ENCODE results near the gene PRKCH. TPM values are rescaled to one million over a fixed set of nuclear protein-coding genes. Genes with fewer than 3 reads are reported as not detected.
A peak's percentile ranks its signal among the peaks of the same experiment; 100 is the strongest.

PRKCH gene
- total RNA-seq, 2 experiments from 2014 or later: 149 to 158 TPM

- CTCF ChIA-PET: interaction anchor here (1.3 kb wide), 1 partner anchor 17 kb away, joined by 4 read pairs; no protein-coding TSS in a partner anchor
- intact Hi-C loops (cut with micrococcal nuclease): loop anchor here (1.0 kb wide), 7 partner anchors 7 to 335 kb away; no protein-coding TSS in a partner anchor
- Mint-ChIP-seq H3K9me3 (no peaks in the 10 kb centered on the region), H3K27ac (peak overlapping the region; percentile 95), H3K27me3 (ENCODE audit: low read depth) (no peaks in the 10 kb centered on the region), H3K4me3 (peak overlapping the region; percentile 63), H3K4me1 (ENCODE audit: low read depth) (peaks cover 70% of the 10 kb centered on the region), H3K36me3 (ENCODE audit: low read depth) (peaks cover 60% of the 10 kb centered on the region)
- DNase-seq: no peak
Measured at GRCh38 chr14:61326847-61327246, 5.5 kb downstream of the PRKCH start.

- Mint-ChIP-seq H3K27me3 (ENCODE audit: low read depth) (no peaks in the 10 kb centered on the region), H3K36me3 (ENCODE audit: low read depth) (peaks cover 51% of the 10 kb centered on the region), H3K27ac (peak overlapping the region; percentile 95), H3K9me3 (no peaks in the 10 kb centered on the region), H3K4me3 (peak overlapping the region; percentile 72), H3K4me1 (ENCODE audit: low read depth) (peaks cover 87% of the 10 kb centered on the region)
- DNase-seq: no peak
- CTCF ChIA-PET: interaction anchor here (0.7 to 0.9 kb wide), 5 partner anchors 19 to 197 kb away, joined by 3 read pairs; no protein-coding TSS in a partner anchor
- intact Hi-C loops (cut with micrococcal nuclease): loop anchor here (1.0 to 2.0 kb wide), 5 partner anchors 14 to 368 kb away; no protein-coding TSS in a partner anchor
Measured at GRCh38 chr14:61328626-61329262, 7.4 kb downstream of the PRKCH start.

- peak overlapping the region; percentile 62 for H3K4me3 Mint-ChIP-seq
- H3K27ac Mint-ChIP-seq: peak overlapping the region; percentile 95
- DNase-seq: no peak
- intact Hi-C loops (cut with micrococcal nuclease): loop anchor here (2.0 kb wide), 2 partner anchors 151 to 367 kb away; no protein-coding TSS in a partner anchor
- CTCF ChIA-PET: interaction anchor here (0.7 to 1.0 kb wide), 2 partner anchors 14 to 19 kb away, joined by 3 read pairs; no protein-coding TSS in a partner anchor
- peaks cover 49% of the 10 kb centered on the region for H3K36me3 Mint-ChIP-seq (ENCODE audit: low read depth)
- no peaks in the 10 kb centered on the region for H3K27me3 Mint-ChIP-seq (ENCODE audit: low read depth)
- H3K4me1 Mint-ChIP-seq (ENCODE audit: low read depth): peaks cover 88% of the 10 kb centered on the region
- no peaks in the 10 kb centered on the region for H3K9me3 Mint-ChIP-seq
Measured at GRCh38 chr14:61329478-61330051, 8.2 kb downstream of the PRKCH start.

GRCh38 chr14:61330511-61330910 is 9.1 kb downstream of the PRKCH start:
- Mint-ChIP-seq H3K27me3 (ENCODE audit: low read depth) (no peaks in the 10 kb centered on the region), H3K27ac (peak overlapping the region; percentile 95), H3K4me3 (peak overlapping the region; percentile 62), H3K9me3 (no peaks in the 10 kb centered on the region), H3K36me3 (ENCODE audit: low read depth) (peaks cover 45% of the 10 kb centered on the region), H3K4me1 (ENCODE audit: low read depth) (peaks cover 85% of the 10 kb centered on the region)
- intact Hi-C loops (cut with micrococcal nuclease): no loop called here
- DNase-seq: peak; percentile 63
- CTCF ChIA-PET: interaction anchor here (0.8 to 2.0 kb wide), 6 partner anchors 13 to 81 kb away, joined by 3 to 5 read pairs (median 3); no protein-coding TSS in a partner anchor

GRCh38 chr14:61331992-61332657 is 10.7 kb downstream of the PRKCH start:
- H3K27me3 Mint-ChIP-seq (ENCODE audit: low read depth): no peaks in the 10 kb centered on the region
- peak overlapping the region; percentile 95 for H3K27ac Mint-ChIP-seq
- DNase-seq: no peak
- H3K4me1 Mint-ChIP-seq (ENCODE audit: low read depth): peaks cover 84% of the 10 kb centered on the region
- intact Hi-C loops (cut with micrococcal nuclease): loop anchor here (1.0 kb wide), 1 partner anchor 9 kb away; no protein-coding TSS in a partner anchor
- H3K36me3 Mint-ChIP-seq (ENCODE audit: low read depth): peaks cover 39% of the 10 kb centered on the region
- H3K4me3 Mint-ChIP-seq: peak overlapping the region; percentile 72
- CTCF ChIA-PET: interaction anchor here (0.9 to 2.4 kb wide), 8 partner anchors 9 to 57 kb away, joined by 3 to 14 read pairs (median 4); partner anchors contain the start of gene PRKCH
- H3K9me3 Mint-ChIP-seq: no peaks in the 10 kb centered on the region

- intact Hi-C loops (cut with micrococcal nuclease): loop anchor here (1.0 kb wide), 2 partner anchors 9 to 10 kb away; no protein-coding TSS in a partner anchor
- peaks cover 37% of the 10 kb centered on the region for H3K36me3 Mint-ChIP-seq (ENCODE audit: low read depth)
- no peaks in the 10 kb centered on the region for H3K9me3 Mint-ChIP-seq
- H3K4me1 Mint-ChIP-seq (ENCODE audit: low read depth): peaks cover 83% of the 10 kb centered on the region
- H3K27me3 Mint-ChIP-seq (ENCODE audit: low read depth): no peaks in the 10 kb centered on the region
- CTCF ChIA-PET: interaction anchor here (0.7 to 2.4 kb wide), 5 partner anchors 9 to 56 kb away, joined by 3 to 14 read pairs (median 8); no protein-coding TSS in a partner anchor
- H3K27ac Mint-ChIP-seq: peak overlapping the region; percentile 95
- DNase-seq: no peak
- peak overlapping the region; percentile 72 for H3K4me3 Mint-ChIP-seq
Measured at GRCh38 chr14:61332658-61333029, 11.3 kb downstream of the PRKCH start.

GRCh38 chr14:61333087-61333486 is 11.7 kb downstream of the PRKCH start:
- Mint-ChIP-seq H3K4me1 (ENCODE audit: low read depth) (peaks cover 85% of the 10 kb centered on the region), H3K9me3 (no peaks in the 10 kb centered on the region), H3K27ac (peak overlapping the region; percentile 95), H3K27me3 (ENCODE audit: low read depth) (no peaks in the 10 kb centered on the region), H3K4me3 (peak overlapping the region; percentile 72), H3K36me3 (ENCODE audit: low read depth) (peaks cover 40% of the 10 kb centered on the region)
- CTCF ChIA-PET: interaction anchor here (0.7 to 2.4 kb wide), 6 partner anchors 9 to 56 kb away, joined by 3 to 14 read pairs (median 6); no protein-coding TSS in a partner anchor
- intact Hi-C loops (cut with micrococcal nuclease): loop anchor here (1.0 kb wide), 1 partner anchor 9 kb away; no protein-coding TSS in a partner anchor
- DNase-seq: no peak

- peaks cover 41% of the 10 kb centered on the region for H3K36me3 Mint-ChIP-seq (ENCODE audit: low read depth)
- no peaks in the 10 kb centered on the region for H3K9me3 Mint-ChIP-seq
- peak overlapping the region; percentile 95 for H3K27ac Mint-ChIP-seq
- intact Hi-C loops (cut with micrococcal nuclease): loop anchor here (1.0 kb wide), 1 partner anchor 8 kb away; no protein-coding TSS in a partner anchor
- peak; percentile 51 for DNase-seq
- no peaks in the 10 kb centered on the region for H3K27me3 Mint-ChIP-seq (ENCODE audit: low read depth)
- H3K4me3 Mint-ChIP-seq: peak overlapping the region; percentile 72
- peaks cover 85% of the 10 kb centered on the region for H3K4me1 Mint-ChIP-seq (ENCODE audit: low read depth)
- CTCF ChIA-PET: interaction anchor here (0.8 to 2.4 kb wide), 7 partner anchors 10 to 55 kb away, joined by 3 to 14 read pairs (median 4); no protein-coding TSS in a partner anchor
Measured at GRCh38 chr14:61334197-61334701, 12.9 kb downstream of the PRKCH start.

- H3K9me3 Mint-ChIP-seq: no peaks in the 10 kb centered on the region
- no peak for DNase-seq
- CTCF ChIA-PET: no interaction called here
- H3K36me3 Mint-ChIP-seq (ENCODE audit: low read depth): peaks cover 38% of the 10 kb centered on the region
- no peaks in the 10 kb centered on the region for H3K27me3 Mint-ChIP-seq (ENCODE audit: low read depth)
- peak overlapping the region; percentile 98 for H3K27ac Mint-ChIP-seq
- intact Hi-C loops (cut with micrococcal nuclease): no loop called here
- H3K4me3 Mint-ChIP-seq: peak overlapping the region; percentile 68
- peaks cover 83% of the 10 kb centered on the region for H3K4me1 Mint-ChIP-seq (ENCODE audit: low read depth)
Measured at GRCh38 chr14:61335049-61335448, 13.7 kb downstream of the PRKCH start.

- intact Hi-C loops (cut with micrococcal nuclease): loop anchor here (2.0 kb wide), 1 partner anchor 71 kb away; no protein-coding TSS in a partner anchor
- Mint-ChIP-seq H3K27ac (peak overlapping the region; percentile 98), H3K36me3 (ENCODE audit: low read depth) (peaks cover 35% of the 10 kb centered on the region), H3K4me3 (peak overlapping the region; percentile 48), H3K9me3 (no peaks in the 10 kb centered on the region), H3K27me3 (ENCODE audit: low read depth) (no peaks in the 10 kb centered on the region), H3K4me1 (ENCODE audit: low read depth) (peaks cover 83% of the 10 kb centered on the region)
- no peak for DNase-seq
- CTCF ChIA-PET: no interaction called here
Measured at GRCh38 chr14:61335671-61336275, 14.4 kb downstream of the PRKCH start.

- intact Hi-C loops (cut with micrococcal nuclease): loop anchor here (2.0 kb wide), 1 partner anchor 69 kb away; no protein-coding TSS in a partner anchor
- Mint-ChIP-seq H3K27ac (peak overlapping the region; percentile 98), H3K27me3 (ENCODE audit: low read depth) (no peaks in the 10 kb centered on the region), H3K4me3 (peak overlapping the region; percentile 56), H3K9me3 (no peaks in the 10 kb centered on the region), H3K36me3 (ENCODE audit: low read depth) (peaks cover 36% of the 10 kb centered on the region), H3K4me1 (ENCODE audit: low read depth) (peaks cover 85% of the 10 kb centered on the region)
- DNase-seq: peak; percentile 83
- CTCF ChIA-PET: interaction anchor here (0.6 to 1.1 kb wide), 3 partner anchors 38 to 496 kb away, joined by 3 read pairs; no protein-coding TSS in a partner anchor
Measured at GRCh38 chr14:61337893-61338292, 16.5 kb downstream of the PRKCH start.

Measured in activated naive CD4-positive, alpha-beta T cell treated with anti-CD3 and anti-CD28 coated beads for 36 hours (primary cell).